GM18507 (cell line): Measurements from ENCODE around the gene RPTOR.
"Not testable (repeated sequence)": the region's sequence is repeated elsewhere in the genome, so short reads cannot be mapped to it uniquely, and the experiment has no call there.

Experiments used
- DNase-seq: peaks from one replicate; pipeline ENCODE4 v3.0.0; 2011; ENCODE audit warnings: low read depth; ENCODE audit not compliant: insufficient read length; ENCODE audit errors: extremely low spot score
- FAIRE-seq: peaks from 2 replicates; lab custom pipeline; 2011; peaks lifted over from hg19 to GRCh38; lab: Jason Lieb, UNC

The RPTOR gene, protein sequence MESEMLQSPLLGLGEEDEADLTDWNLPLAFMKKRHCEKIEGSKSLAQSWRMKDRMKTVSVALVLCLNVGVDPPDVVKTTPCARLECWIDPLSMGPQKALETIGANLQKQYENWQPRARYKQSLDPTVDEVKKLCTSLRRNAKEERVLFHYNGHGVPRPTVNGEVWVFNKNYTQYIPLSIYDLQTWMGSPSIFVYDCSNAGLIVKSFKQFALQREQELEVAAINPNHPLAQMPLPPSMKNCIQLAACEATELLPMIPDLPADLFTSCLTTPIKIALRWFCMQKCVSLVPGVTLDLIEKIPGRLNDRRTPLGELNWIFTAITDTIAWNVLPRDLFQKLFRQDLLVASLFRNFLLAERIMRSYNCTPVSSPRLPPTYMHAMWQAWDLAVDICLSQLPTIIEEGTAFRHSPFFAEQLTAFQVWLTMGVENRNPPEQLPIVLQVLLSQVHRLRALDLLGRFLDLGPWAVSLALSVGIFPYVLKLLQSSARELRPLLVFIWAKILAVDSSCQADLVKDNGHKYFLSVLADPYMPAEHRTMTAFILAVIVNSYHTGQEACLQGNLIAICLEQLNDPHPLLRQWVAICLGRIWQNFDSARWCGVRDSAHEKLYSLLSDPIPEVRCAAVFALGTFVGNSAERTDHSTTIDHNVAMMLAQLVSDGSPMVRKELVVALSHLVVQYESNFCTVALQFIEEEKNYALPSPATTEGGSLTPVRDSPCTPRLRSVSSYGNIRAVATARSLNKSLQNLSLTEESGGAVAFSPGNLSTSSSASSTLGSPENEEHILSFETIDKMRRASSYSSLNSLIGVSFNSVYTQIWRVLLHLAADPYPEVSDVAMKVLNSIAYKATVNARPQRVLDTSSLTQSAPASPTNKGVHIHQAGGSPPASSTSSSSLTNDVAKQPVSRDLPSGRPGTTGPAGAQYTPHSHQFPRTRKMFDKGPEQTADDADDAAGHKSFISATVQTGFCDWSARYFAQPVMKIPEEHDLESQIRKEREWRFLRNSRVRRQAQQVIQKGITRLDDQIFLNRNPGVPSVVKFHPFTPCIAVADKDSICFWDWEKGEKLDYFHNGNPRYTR (N-terminal part only)

DNA sequence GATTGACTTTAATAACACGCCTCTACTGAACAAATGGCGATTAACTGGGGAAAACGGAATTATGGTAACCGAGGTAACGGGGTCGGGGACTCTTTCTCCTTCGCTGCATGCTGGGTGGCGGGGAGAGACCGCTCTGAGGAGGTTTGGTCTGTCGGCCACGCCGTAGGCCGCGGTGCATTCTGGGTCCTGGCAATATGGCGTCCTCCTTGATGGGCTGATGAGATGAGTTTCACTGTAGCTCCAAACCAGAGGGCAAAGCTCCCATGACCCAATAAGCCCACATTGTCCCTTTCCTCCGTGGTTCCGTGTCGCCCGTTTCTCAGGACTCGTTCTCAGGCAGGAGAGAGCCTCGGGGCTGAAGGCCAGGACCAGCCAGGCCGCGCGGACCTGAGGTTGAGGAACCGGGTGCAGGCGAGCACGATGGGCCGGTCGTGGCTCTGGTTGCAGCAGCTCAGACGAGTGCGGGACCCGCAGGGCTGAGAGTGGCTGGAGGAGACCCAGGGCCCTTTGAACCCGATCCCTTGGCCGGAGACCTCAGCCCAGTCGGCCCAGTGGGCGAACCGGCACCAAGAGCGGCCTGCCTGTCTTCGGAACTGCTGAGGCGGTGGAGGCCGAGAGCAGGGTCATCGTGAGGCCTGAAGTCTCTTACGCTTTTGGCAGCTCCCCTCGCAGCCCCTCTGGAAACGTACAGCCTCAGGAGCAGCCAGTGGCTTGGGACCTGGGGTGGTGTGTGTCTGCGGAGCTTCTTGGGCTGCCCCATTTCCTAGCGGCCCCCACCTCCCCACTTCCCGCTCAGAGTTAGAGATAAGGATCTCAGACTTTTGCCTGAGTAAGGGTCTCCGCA, at the start of gene RPTOR:
TSS of gene RPTOR (plus strand) at position 184 of the 844 bp plus-strand sequence. CDS start 792 bp downstream, outside the sequence.
- FAIRE-seq (peak; percentile 89), DNase-seq (peak; percentile 92)

DNA sequence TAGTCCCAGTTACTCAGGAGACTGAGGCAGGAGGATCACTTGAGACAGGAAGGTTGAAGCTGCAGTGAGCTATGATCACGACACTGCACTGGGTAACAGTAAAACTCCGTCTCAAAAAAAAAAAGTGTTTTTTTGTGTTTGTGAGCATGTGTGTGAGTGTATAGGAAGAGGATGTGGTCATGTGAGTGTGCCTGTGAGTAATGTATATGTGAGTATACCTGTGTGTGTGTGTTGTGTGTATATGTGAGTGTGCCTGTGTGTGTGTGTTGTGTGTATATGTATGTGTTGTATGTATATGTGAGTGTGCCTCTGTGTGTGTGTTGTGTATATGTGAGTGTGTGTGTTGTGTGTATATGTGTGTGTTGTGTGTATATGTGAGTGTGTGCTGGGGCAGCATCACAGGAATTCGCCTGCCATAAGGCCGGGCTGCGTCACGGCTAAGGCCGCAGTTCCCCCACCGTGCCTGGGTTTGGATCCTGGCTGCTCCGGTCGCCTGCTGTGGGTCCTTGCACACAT, 46.9 kb upstream of the RPTOR start:
- no peak for DNase-seq
- FAIRE-seq, result peak; percentile 59

DNA sequence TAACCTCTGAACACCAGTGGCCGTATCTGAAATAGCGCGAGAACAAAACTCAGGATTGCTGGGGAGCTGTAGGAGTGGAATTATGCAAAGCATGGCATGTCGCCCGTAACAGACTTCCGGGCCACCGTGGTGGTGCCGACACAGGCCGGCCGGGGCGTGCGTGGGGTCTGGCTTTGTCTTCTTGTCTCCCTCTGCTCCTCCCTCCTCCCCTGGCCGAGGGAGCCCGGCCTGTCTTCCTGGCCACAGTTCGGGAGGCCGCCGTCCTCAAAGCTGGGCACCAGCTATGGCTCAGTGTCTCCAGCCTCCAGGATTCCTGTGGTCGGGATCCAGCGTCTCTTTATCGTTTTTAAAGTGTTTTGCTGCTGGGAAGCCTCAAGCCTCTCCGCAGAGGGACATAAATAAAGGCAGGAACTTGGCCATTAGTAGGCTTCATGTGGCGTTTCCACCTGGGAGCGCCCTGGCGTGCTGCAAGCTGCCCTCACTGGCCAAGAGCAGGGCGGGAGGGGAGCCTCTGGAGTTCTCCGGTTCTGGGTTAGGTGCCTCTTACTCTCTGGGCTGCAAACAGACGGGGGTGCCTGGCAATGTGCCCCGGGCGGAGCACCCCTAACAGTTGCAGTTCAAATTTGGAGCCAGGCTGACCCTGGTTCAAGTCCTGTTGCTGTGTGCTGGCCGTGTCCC, 46.3 kb upstream of the RPTOR start:
- DNase-seq, result no peak
- no peak for FAIRE-seq

DNA sequence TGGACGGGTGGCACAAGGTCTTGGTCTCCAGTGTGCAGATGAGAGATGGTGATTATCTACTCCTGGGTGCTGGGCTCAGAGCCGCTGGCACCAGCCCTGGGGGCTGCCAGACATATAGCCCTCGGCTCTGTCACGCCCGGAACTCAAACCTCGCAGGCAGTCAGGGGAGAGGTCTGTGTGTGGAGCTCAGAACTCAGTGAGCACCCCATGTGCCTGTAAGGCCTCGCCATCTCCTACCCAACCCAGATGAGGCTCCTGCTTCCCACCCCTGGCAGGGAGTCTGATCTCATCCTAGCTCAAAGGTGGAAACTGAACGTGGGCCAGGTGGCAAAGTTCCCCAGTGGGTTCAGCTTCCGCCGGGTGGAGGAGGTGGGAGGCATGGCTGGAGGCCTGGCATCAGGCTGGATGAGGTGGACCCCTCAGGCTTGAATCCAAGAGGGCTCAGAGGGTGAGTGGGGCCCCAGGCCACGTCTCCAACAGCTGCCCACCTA, 45.7 kb upstream of the RPTOR start:
- DNase-seq, result no peak
- no peak for FAIRE-seq

DNA sequence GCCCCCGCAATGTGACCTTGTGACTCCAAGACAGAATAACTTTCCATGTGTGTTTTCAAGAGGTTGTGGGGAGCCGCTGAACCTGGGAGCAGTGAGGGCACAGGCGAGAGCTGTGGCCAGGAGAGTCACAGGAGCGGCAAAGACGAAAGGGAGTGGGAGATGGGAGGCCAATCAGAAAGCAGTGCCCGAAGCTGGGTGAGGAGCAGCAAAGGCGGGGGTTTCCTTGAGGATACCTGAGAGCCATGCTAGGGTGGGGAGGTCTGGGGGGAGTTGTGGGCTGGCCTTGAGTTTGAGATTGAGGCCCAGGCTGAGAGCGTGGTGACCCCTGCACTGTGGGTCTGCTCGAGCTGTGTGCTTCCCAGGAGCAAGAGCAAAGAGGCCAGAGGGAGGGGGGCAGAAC, 45.1 kb upstream of the RPTOR start:
- FAIRE-seq, result no peak
- no peak for DNase-seq

DNA sequence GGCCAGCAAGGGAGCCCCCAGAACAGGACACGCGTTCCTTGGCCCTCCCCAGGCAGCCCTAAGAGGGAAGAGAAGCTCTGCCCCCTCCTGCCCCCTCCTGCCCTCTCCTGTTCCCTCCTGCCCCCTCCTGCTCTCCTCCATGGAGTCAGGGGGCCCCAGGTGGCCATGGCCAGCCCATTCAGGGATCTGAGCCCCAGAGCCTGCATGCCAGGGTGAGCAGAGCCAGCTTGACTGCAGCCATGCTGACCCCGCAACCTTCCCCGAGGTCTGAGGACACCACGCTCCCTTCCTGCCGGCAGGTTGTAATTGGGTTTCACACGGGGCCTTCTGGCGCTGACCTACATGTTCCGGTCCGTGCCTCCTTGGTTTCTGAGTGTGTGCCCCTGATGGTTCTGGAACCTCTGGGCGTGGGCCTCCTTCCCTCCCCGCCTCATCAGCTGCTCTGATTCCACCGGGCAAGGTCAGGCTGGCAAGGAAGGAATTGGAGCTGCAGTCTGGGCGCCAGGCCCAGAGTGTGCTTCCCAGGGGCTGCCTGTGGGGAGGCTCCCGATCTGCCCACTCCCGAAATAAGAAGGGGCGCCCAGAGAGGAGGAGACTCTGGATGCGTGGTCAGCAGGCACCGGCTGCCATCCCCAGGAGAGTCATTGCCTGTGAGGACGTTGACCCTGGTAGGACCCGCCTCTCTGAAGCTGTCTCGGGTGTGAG, 44.5 kb upstream of the RPTOR start:
- FAIRE-seq (no peak), DNase-seq (no peak)

DNA sequence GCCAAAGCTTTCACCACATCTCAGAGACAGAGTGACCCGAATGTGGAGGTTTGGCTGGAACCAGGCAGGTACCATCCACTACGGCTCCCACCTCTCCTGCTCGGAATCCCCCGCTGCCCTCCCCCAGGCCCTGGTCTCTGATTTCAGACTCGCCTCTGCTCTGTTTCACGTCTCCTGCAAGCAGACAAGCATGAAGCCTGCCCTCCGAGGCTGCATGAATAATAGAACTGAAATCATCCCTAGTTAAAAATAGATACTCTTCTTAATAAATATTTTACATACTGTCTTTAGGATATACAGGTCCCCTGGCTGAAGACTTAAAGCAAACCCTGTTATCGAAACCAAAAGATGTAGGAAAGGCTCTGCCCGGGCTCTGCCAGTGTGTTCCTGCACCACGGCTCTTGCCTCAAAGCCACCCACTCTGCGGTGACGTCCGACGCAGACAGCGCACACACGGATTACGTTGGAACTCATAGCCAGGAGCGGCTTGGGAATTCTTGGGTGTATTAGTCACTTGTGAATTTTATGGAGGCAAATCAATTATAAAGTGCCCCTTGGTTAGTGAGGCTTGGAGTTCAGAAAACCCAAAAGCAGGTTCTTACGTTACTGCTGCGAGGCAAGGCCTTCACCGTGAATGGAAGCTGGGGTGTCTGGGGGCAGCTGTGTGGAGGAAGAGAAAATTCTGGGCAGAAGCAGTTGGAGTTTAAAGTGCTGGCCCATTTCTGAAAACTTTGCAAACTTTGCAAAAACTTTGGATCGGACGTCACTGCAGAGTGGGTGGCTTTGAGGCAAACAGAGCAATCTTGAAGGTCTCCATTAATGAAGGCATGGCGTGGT, 42.7 kb upstream of the RPTOR start:
- no peak for DNase-seq
- no peak for FAIRE-seq

DNA sequence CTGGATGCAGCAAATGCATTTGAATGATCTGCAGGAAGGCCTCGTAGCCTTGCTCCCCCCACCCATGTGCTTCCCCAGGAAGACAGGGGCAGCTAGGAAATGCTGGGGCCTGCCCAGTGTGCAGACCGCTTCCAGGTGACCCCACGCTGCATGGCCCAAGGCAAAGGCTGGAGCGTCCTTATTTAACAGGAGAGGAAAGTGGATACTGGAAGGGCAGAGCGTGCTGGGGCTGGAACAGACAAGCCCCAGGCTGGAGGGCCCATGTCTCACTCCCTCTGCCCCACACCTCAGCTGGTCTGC, 42.1 kb upstream of the RPTOR start:
- DNase-seq (no peak), FAIRE-seq (no peak)

DNA sequence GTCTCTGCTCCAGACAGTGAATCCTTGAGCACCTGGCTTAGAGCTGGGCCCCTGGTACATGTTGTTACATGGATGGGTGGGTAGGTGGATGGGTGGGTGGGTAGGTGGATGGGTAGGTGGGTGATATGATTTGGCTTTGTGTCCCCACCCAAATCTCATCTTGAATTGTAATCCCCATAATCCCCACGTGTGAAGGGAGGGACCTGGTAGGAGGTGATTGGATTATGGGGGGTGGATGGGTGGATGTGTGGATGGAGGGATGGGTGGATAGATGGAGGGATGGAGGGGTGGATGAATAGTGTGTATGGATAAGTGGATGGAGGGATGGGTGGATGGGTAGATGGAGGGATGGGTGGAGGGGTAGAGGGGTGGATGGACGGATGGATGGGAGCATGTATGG, 41.6 kb upstream of the RPTOR start:
- FAIRE-seq, result no peak
- no peak for DNase-seq

DNA sequence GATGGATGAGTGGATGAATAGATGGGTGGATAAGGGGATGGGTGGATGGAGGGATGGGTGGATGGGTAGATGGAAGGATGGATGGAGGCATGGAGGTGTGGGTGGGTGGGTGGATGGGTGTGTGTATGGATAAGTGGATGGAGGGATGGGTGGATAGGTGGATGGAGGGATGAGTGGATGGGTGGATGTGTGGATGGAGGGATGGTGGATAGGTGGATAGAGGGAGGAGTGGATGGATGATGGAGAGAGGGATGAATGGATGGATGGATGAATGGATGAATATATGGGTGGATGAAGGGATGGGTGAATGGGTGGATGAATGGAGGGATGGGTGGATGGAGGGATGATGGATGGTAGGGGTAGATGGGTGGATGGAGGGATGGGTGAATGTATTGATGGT, 40.7 kb upstream of the RPTOR start:
- FAIRE-seq, result no peak
- DNase-seq, result no peak

DNA sequence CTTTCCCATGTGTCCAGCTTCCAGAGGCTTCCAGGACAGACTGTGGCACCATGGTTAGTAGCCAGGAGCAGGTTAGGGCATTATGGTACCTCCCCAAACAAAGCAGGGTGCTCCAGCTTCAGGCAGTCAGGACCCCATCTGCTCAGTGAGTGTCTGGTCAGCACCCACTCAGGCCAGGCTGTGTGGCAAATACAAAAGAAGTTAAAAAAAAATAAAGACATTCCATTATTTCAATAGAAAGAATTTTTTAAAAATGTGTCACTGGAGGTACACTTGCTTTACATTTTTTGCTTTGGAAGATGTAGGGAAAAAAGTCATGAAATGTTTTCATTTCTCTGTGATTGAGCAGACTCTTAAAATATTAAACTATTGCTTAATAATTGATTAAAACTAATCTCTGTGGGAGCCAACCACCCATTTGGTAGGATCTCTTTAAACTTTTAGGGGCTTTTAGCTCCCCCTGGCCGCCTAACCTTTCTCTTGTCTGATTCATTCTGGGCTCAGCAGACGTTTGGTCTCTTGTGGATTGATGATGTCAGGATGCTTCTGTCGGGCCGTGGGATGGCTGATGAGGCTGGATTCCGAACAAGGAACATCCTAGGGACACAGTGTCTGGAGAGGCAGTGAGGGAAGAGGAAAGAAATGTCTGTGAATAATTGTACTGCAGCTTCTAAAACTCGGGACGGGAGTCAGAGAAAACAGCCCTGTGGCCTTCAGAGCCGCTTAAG, 39.8 kb upstream of the RPTOR start:
- DNase-seq (no peak), FAIRE-seq (no peak)

DNA sequence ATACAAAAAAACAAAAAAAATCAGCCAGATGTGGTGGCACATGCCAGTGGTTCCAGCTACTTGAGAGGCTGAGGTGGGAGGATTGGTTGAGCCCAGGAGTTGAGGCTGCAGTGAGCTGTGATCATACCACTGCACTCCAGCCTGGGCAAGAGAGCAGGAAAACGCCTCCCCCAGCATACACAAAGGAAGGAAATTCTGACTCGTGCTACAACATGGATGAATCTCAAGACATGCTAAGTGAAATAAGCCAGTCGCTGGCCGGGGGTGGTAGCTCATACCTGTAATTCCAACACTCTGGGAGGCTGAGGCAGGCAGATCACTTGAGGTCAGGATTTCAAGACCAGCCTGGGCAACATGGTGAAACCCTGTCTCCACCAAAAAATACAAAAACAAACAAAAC, 37.5 kb upstream of the RPTOR start:
- not testable (repeated sequence) for DNase-seq, FAIRE-seq

DNA sequence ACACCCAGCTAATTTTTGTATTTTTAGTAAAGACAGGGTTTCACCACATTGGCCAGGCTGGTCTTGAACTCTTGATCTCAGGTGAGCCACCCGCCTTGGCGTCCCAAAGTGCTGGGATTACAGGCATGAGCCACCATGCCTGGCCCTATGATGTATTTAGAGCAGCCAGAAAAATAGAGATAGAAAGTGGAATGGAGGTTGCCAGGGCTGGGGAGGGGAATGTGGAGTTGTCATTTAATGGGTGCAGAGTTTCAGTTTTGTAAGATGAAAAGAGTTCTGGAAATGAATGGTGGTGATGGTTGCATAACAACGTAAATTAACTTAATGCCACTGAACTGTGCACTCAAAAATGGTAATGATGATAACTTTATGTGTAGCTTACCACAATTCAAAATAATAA, 36.7 kb upstream of the RPTOR start:
- DNase-seq (no peak), FAIRE-seq (no peak)

DNA sequence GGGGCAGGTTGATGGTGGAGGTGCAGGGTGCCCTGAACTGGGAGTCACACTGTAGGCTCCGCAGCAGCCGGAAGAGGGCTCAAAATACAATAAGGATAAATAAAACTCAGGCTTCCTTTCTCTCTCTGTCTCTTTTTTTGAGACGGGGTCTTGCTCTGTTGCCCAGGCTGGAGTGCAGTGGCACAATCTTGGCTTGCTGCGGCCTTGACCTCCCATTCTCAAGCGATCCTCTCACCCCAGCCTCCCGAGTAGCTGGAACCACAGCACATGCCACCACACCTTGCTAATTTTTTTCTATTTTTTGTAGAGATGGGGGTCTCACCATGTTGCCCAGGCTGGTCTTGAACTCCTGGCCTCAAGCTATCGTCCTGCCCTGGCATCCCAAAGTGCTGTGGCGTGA, 35.3 kb upstream of the RPTOR start:
- FAIRE-seq, result no peak
- no peak for DNase-seq

DNA sequence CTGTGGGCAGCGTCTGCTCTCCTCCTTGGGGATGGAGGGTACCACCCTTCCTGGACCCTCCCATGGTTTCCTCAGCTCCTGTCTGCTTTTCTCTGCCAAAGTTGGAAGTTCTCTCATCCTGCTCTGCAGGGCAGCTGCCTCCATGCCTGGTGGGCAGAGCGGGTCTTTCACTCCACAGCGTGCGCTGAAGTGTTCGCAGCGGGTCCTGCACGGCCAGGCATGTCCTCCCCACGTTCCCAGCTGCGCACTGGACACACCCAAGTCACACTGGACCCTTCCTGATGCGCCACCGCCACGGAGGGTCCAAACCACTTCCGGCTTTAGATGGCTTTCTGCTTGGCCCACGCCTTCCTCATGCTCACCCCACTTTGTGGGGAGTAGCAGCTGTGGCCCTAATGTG, 34.5 kb upstream of the RPTOR start:
- no peak for DNase-seq
- no peak for FAIRE-seq

DNA sequence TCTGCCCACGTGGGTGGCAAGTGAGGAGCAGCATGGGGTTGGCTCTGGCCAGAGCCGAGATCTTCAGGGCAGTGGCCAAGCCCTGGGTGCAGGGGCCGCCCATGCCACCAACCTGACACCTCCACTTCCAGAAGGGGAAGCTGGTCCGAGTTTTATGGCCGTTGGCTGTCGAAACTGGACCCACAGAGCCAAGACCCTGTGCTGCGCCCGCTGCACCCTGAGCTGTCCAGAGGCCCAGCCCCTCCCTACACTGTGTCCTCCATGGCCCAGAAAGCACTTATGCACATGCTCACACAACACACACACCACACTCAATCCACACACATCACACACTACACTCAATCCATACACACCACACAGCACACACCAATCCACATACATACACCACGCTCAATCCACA, 33.9 kb upstream of the RPTOR start:
- FAIRE-seq, result no peak

More for the DNA sequence above, 33.9 kb upstream of the RPTOR start:
- no peak for DNase-seq
